HEK293T (cell line): ENCODE results near the gene SFSWAP.

Experiments
- ARNT ChIP-seq: fragments of 450-650 bp; IDR thresholded peaks from 2 replicates; pipeline ENCODE4 v1.6.1; 2017; ENCODE audit warnings: mild to moderate bottlenecking
- BHLHE40 ChIP-seq: fragments of 450-650 bp; IDR thresholded peaks from 2 replicates; pipeline ENCODE4 v1.6.1; 2016; ENCODE audit warnings: mild to moderate bottlenecking, moderate library complexity, borderline replicate concordance
- ELF4 ChIP-seq: fragments of 450-650 bp; IDR thresholded peaks from 2 replicates; pipeline ENCODE4 v1.6.1; 2017; ENCODE audit warnings: antibody characterized with exemption
- FOXA1 ChIP-seq: fragments of 450-650 bp; IDR thresholded peaks from 2 replicates; pipeline ENCODE4 v1.6.1; 2016; ENCODE audit warnings: mild to moderate bottlenecking
- FOXK2 ChIP-seq: fragments of 450-650 bp; IDR thresholded peaks from 2 replicates; pipeline ENCODE4 v1.6.1; 2016; ENCODE audit warnings: mild to moderate bottlenecking
- FOXM1 ChIP-seq: fragments of 450-650 bp; IDR thresholded peaks from 2 replicates; pipeline ENCODE4 v1.6.1; 2017; ENCODE audit warnings: mild to moderate bottlenecking, borderline replicate concordance
- LEF1 ChIP-seq: fragments of 450-650 bp; IDR thresholded peaks from 2 replicates; pipeline ENCODE4 v1.6.1; 2017; ENCODE audit warnings: mild to moderate bottlenecking, borderline replicate concordance
- NFRKB ChIP-seq: fragments of 450-650 bp; IDR thresholded peaks from 2 replicates; pipeline ENCODE4 v1.6.1; 2016; ENCODE audit warnings: mild to moderate bottlenecking, moderate library complexity
- ZNF384 ChIP-seq: fragments of 450-650 bp; IDR thresholded peaks from 2 replicates; pipeline ENCODE4 v1.6.1; 2016

DNA sequence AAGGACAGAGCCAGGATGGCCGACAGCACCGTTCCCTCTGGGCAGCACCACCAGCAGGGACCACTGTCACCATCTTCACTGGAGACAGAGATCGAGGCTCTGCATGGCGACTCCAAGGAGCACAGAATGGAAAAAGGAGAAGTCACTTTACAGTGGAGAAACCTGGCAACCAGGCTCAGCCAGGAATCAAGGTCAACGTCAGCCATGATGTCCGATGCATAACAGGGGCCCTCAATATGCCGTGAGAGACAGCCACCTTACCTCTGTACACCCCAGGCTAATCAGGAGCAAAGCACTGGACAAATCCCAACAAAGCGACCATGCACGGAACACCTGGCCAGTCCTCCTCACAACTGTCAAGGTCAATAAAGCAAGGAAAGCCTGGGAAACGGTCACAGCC lies 20.6 kb upstream of the SFSWAP start:
- TF ChIP-seq FOXK2 (no peak), BHLHE40 (no peak), ZNF384 (no peak), NFRKB (no peak), FOXM1 (no peak), ARNT (no peak), FOXA1 (no peak), ELF4 (no peak), LEF1 (no peak)
